GM23338 (cell line): Measurements from ENCODE around the gene UGT1A10. TPM values are rescaled to one million over a fixed set of nuclear protein-coding genes. Genes with fewer than 3 reads are reported as not detected.

Experiments used
- ATAC-seq: fragments of 200-7000 bp; cut with Tn5 transposase; 3 replicates; pipeline ENCODE4 v1.9.1; 2020
- DNase-seq: peaks from one replicate; pipeline ENCODE4 v3.0.0-alpha.2; 2015; ENCODE audit warnings: low spot score
- H2AFZ ChIP-seq: fragments of 200-600 bp; sonication (generic); 2 replicates; pipeline ENCODE4 v1.8.0; 2016; ENCODE audit warnings: antibody characterized with exemption, mild to moderate bottlenecking, moderate library complexity
- H3F3A ChIP-seq: fragments of 200-600 bp; sonication (generic); replicated peaks from 2 replicates; pipeline ENCODE4 v1.8.0; 2017; ENCODE audit warnings: antibody characterized with exemption, mixed run types, low read depth
- H3K27ac ChIP-seq: fragments of 200-600 bp; sonication (generic); 2 replicates; pipeline ENCODE4 v1.6.1; 2016; ENCODE audit warnings: low read depth
- H3K27me3 ChIP-seq: fragments of 200-600 bp; sonication (generic); 2 replicates; pipeline ENCODE4 v1.8.0; 2016; ENCODE audit warnings: mild to moderate bottlenecking, mixed run types, moderate library complexity; ENCODE audit not compliant: insufficient read depth
- H3K36me3 ChIP-seq: fragments of 200-600 bp; sonication (generic); 2 replicates; pipeline ENCODE4 v1.8.0; 2016; ENCODE audit warnings: mild to moderate bottlenecking; ENCODE audit not compliant: insufficient read depth
- H3K4me1 ChIP-seq: fragments of 200-600 bp; sonication (generic); 2 replicates; pipeline ENCODE4 v1.8.0; 2016; ENCODE audit warnings: mild to moderate bottlenecking, moderate library complexity; ENCODE audit not compliant: insufficient read depth
- H3K4me2 ChIP-seq: fragments of 200-600 bp; sonication (generic); 2 replicates; pipeline ENCODE4 v1.7.1; 2017; ENCODE audit warnings: mixed run types
- H3K4me3 ChIP-seq: fragments of 200-600 bp; sonication (generic); 2 replicates; pipeline ENCODE4 v1.6.1; 2016; ENCODE audit warnings: mixed run types
- H3K79me2 ChIP-seq: fragments of 200-600 bp; sonication (generic); replicated peaks from 2 replicates; pipeline ENCODE4 v1.8.0; 2017; ENCODE audit warnings: mild to moderate bottlenecking; ENCODE audit not compliant: insufficient read depth
- H3K9me2 ChIP-seq: fragments of 200-600 bp; sonication (generic); 2 replicates; pipeline ENCODE4 v1.8.0; 2017; ENCODE audit not compliant: insufficient read depth
- H4K20me1 ChIP-seq: fragments of 200-600 bp; sonication (generic); replicated peaks from 2 replicates; pipeline ENCODE4 v1.8.0; 2017; ENCODE audit warnings: mild to moderate bottlenecking; ENCODE audit not compliant: insufficient read depth
- H3K27ac Mint-ChIP-seq: 2 replicates; pipeline ENCODE4 v1.8.0; 2020; ENCODE audit warnings: inconsistent platforms, mild to moderate bottlenecking, moderate library complexity, mixed read lengths
- H3K27me3 Mint-ChIP-seq: 3 replicates; pipeline ENCODE4 v1.8.0; 2022; ENCODE audit warnings: low read depth, mild to moderate bottlenecking, moderate library complexity, mixed read lengths, inconsistent platforms; ENCODE audit not compliant: insufficient read depth, poor library complexity
- H3K36me3 Mint-ChIP-seq: 3 replicates; pipeline ENCODE4 v1.8.0; 2021; ENCODE audit warnings: low read depth, mild to moderate bottlenecking, inconsistent platforms, moderate library complexity, mixed read lengths
- H3K4me1 Mint-ChIP-seq: 3 replicates; pipeline ENCODE4 v1.8.0; 2020; ENCODE audit warnings: mild to moderate bottlenecking, inconsistent platforms, mixed read lengths
- H3K4me3 Mint-ChIP-seq: 3 replicates; pipeline ENCODE4 v1.8.0; 2021; ENCODE audit warnings: moderate library complexity, mild to moderate bottlenecking, inconsistent platforms, mixed read lengths
- H3K9me3 Mint-ChIP-seq: 3 replicates; pipeline ENCODE4 v1.8.0; 2020; ENCODE audit warnings: moderate library complexity, mild to moderate bottlenecking, inconsistent platforms, mixed read lengths
- CREB1 ChIP-seq: fragments of 250-450 bp; sonication (Bioruptor Pico); IDR thresholded peaks from 2 replicates; pipeline ENCODE4 v1.5.0; 2020; ENCODE audit warnings: low read depth, mild to moderate bottlenecking, moderate library complexity
- EZH2 ChIP-seq: fragments of 200-600 bp; sonication (generic); IDR thresholded peaks from one replicate; pipeline ENCODE4 v1.8.0; 2017; ENCODE audit warnings: antibody characterized with exemption, mild to moderate bottlenecking, low read depth; ENCODE audit not compliant: unreplicated experiment
- EZH2phosphoT487 ChIP-seq: fragments of 200-600 bp; sonication (generic); IDR thresholded peaks from one replicate; pipeline ENCODE4 v1.8.1; 2018; ENCODE audit warnings: antibody characterized with exemption; ENCODE audit not compliant: unreplicated experiment
- JUNB ChIP-seq: IDR thresholded peaks from one replicate; pipeline ENCODE4 v1.6.1; 2016; ENCODE audit warnings: antibody characterized with exemption; ENCODE audit not compliant: unreplicated experiment
- NANOG ChIP-seq: IDR thresholded peaks from 2 replicates; pipeline ENCODE4 v1.6.1; 2016; ENCODE audit warnings: antibody characterized with exemption, borderline replicate concordance
- POLR2AphosphoS5 ChIP-seq: IDR thresholded peaks from 2 replicates; pipeline ENCODE4 v1.6.1; 2016; ENCODE audit warnings: antibody characterized with exemption, low read depth
- ZNF114 ChIP-seq: fragments of 250-450 bp; sonication (Bioruptor Pico); IDR thresholded peaks from 2 replicates; pipeline ENCODE4 v1.5.0; 2020; ENCODE audit warnings: mild to moderate bottlenecking, moderate library complexity
- ZNF331 ChIP-seq: fragments of 250-450 bp; sonication (Bioruptor Pico); IDR thresholded peaks from 2 replicates; pipeline ENCODE4 v1.5.0; 2020; ENCODE audit warnings: low read depth, mild to moderate bottlenecking, moderate library complexity
- polyA plus RNA-seq: library from polyadenylated mRNA; unstranded; fragments of >200 nt; fragmentation: Nextera tagmentation; extraction: Ambion mirVana; gene quantifications from 2 replicates; pipeline ENCODE4 v1.2.1, GENCODE V29; 2016
- total RNA-seq: library from RNA; depleted of rRNA; stranded (reverse); fragments of >200 nt; shearing (Covaris generic); gene quantifications from 2 replicates; pipeline ENCODE4 v1.2.3, GENCODE V29; 2014
- TF ChIP-seq, protein P1 (sequence below): IDR thresholded peaks from 2 replicates; pipeline ENCODE4 v1.6.1; 2016; ENCODE audit warnings: antibody characterized with exemption
- TF ChIP-seq, protein P2 (sequence below): IDR thresholded peaks from one replicate; pipeline ENCODE4 v1.6.1; 2018; ENCODE audit warnings: antibody characterized with exemption; ENCODE audit not compliant: unreplicated experiment
- TF ChIP-seq, protein P3 (sequence below), 2 experiments: fragments of 200-600 bp in 1 of 2; sonication (generic) in 1 of 2; conservative IDR thresholded peaks; 2 replicates each; pipeline versions ENCODE4 v1.5.1 to v1.6.1; 2016 to 2017; ENCODE audit warnings: antibody characterized with exemption in 2 of 2, low read depth in 2 of 2, mild to moderate bottlenecking in 2 of 2, moderate library complexity in 1 of 2
- TF ChIP-seq, protein P4 (sequence below): fragments of 250-450 bp; sonication (Bioruptor Pico); IDR thresholded peaks from 2 replicates; pipeline ENCODE4 v1.5.0; 2020; ENCODE audit warnings: mild to moderate bottlenecking, moderate library complexity

UGT1A10 gene
- total and polyA plus RNA-seq, 2 experiments from 2014 or later, result not detected

DNA sequence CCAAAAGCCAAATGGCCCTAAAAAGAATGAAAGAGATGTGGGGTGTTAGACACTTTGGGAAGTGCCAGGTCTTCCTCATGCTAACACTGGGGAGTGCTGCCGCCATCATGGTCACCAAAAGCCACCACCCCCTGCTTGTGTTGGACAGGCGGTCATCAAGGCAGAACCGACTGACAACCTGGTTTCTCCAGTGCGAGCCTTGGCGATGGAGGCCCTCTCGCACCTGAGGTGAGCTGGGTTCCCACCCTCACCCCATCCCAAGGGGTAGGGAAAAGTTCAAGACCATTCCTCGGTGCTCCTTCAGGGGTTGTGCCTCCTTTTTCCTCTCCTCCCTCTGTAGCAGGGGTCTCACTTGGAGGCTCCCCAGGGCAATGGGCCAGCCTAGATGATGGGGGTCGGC lies 175.5 kb downstream of the UGT1A10 start (continued):
- TF ChIP-seq, protein P1, sequence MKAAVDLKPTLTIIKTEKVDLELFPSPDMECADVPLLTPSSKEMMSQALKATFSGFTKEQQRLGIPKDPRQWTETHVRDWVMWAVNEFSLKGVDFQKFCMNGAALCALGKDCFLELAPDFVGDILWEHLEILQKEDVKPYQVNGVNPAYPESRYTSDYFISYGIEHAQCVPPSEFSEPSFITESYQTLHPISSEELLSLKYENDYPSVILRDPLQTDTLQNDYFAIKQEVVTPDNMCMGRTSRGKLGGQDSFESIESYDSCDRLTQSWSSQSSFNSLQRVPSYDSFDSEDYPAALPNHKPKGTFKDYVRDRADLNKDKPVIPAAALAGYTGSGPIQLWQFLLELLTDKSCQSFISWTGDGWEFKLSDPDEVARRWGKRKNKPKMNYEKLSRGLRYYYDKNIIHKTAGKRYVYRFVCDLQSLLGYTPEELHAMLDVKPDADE, result no peak
- no peak for TF ChIP-seq EZH2phosphoT487

DNA sequence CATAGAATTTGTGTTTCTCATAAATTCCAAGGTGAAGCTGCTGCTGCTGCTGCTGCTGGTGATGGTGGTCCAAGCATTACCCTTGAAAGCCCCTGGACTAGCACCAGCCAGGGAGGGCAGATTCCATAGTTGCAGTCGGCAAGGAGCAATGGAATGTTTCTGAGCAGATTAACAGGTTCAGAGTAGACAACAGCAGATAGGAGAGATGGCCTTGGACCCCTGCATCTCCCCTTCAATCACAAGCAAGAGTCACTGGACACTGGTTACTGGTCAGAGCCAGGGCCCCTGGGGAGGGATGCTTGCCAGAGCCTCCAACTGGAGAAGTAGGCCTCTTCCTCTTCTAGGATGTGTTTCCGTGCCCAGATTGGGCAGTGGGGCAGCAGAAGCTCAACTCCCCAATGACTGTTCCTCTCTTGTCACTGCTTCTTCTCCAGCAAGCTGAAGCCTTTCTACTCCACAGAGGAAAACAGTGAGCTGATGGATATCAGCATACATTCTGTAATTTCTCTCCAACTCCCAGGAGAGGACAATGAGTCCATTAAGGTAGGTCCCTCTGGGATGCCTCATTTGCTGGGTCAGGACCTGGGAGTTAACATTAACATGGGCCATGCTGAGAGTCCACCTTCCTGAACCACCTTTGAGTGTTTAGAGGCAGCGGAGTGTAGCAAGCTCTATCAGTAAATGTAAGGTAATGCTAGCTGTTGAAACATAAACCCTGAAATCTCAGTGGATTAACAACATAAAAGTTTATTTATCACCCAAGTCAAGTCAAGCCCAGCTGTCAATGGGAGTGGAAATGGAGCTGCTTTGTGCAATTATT lies 177.2 kb downstream of the UGT1A10 start:
- Histone ChIP-seq H3F3A (no peaks in the 10 kb centered on the region), H3K9me2 (peaks cover 6% of the 10 kb centered on the region), H3K27ac (no peak overlapping the region), H3K4me2 (no peak overlapping the region), H3K79me2 (no peaks in the 10 kb centered on the region), H3K36me3 (no peaks in the 10 kb centered on the region), H3K27me3 (no peaks in the 10 kb centered on the region), H4K20me1 (no peaks in the 10 kb centered on the region), H2AFZ (no peak overlapping the region), H3K4me3 (no peak overlapping the region), H3K4me1 (no peaks in the 10 kb centered on the region)
- no peak for ATAC-seq
- peaks cover 9% of the 10 kb centered on the region for H3K27me3 Mint-ChIP-seq
- no peak for DNase-seq
- H3K4me3 Mint-ChIP-seq, result no peak overlapping the region
- H3K36me3 Mint-ChIP-seq, result no peaks in the 10 kb centered on the region
- H3K9me3 Mint-ChIP-seq, result peaks cover 5% of the 10 kb centered on the region; the same call in 2 of the 3 replicates
- H3K27ac Mint-ChIP-seq, result no peak overlapping the region
- H3K4me1 Mint-ChIP-seq, result no peaks in the 10 kb centered on the region
- TF ChIP-seq CREB1 (CRISPR knock-in tag) (no peak), POLR2AphosphoS5 (no peak), EZH2phosphoT487 (no peak), JUNB (no peak), EZH2 (no peak), NANOG (no peak), ZNF114 (CRISPR knock-in tag) (no peak), ZNF331 (CRISPR knock-in tag) (no peak)
- TF ChIP-seq, protein P2, sequence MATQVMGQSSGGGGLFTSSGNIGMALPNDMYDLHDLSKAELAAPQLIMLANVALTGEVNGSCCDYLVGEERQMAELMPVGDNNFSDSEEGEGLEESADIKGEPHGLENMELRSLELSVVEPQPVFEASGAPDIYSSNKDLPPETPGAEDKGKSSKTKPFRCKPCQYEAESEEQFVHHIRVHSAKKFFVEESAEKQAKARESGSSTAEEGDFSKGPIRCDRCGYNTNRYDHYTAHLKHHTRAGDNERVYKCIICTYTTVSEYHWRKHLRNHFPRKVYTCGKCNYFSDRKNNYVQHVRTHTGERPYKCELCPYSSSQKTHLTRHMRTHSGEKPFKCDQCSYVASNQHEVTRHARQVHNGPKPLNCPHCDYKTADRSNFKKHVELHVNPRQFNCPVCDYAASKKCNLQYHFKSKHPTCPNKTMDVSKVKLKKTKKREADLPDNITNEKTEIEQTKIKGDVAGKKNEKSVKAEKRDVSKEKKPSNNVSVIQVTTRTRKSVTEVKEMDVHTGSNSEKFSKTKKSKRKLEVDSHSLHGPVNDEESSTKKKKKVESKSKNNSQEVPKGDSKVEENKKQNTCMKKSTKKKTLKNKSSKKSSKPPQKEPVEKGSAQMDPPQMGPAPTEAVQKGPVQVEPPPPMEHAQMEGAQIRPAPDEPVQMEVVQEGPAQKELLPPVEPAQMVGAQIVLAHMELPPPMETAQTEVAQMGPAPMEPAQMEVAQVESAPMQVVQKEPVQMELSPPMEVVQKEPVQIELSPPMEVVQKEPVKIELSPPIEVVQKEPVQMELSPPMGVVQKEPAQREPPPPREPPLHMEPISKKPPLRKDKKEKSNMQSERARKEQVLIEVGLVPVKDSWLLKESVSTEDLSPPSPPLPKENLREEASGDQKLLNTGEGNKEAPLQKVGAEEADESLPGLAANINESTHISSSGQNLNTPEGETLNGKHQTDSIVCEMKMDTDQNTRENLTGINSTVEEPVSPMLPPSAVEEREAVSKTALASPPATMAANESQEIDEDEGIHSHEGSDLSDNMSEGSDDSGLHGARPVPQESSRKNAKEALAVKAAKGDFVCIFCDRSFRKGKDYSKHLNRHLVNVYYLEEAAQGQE, result no peak
- TF ChIP-seq, protein P3, sequence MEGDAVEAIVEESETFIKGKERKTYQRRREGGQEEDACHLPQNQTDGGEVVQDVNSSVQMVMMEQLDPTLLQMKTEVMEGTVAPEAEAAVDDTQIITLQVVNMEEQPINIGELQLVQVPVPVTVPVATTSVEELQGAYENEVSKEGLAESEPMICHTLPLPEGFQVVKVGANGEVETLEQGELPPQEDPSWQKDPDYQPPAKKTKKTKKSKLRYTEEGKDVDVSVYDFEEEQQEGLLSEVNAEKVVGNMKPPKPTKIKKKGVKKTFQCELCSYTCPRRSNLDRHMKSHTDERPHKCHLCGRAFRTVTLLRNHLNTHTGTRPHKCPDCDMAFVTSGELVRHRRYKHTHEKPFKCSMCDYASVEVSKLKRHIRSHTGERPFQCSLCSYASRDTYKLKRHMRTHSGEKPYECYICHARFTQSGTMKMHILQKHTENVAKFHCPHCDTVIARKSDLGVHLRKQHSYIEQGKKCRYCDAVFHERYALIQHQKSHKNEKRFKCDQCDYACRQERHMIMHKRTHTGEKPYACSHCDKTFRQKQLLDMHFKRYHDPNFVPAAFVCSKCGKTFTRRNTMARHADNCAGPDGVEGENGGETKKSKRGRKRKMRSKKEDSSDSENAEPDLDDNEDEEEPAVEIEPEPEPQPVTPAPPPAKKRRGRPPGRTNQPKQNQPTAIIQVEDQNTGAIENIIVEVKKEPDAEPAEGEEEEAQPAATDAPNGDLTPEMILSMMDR (conservative IDR thresholded peaks at IDR 0.05; ENCODE audit: low read depth in 2 of 2), result no peak
- TF ChIP-seq, protein P4, sequence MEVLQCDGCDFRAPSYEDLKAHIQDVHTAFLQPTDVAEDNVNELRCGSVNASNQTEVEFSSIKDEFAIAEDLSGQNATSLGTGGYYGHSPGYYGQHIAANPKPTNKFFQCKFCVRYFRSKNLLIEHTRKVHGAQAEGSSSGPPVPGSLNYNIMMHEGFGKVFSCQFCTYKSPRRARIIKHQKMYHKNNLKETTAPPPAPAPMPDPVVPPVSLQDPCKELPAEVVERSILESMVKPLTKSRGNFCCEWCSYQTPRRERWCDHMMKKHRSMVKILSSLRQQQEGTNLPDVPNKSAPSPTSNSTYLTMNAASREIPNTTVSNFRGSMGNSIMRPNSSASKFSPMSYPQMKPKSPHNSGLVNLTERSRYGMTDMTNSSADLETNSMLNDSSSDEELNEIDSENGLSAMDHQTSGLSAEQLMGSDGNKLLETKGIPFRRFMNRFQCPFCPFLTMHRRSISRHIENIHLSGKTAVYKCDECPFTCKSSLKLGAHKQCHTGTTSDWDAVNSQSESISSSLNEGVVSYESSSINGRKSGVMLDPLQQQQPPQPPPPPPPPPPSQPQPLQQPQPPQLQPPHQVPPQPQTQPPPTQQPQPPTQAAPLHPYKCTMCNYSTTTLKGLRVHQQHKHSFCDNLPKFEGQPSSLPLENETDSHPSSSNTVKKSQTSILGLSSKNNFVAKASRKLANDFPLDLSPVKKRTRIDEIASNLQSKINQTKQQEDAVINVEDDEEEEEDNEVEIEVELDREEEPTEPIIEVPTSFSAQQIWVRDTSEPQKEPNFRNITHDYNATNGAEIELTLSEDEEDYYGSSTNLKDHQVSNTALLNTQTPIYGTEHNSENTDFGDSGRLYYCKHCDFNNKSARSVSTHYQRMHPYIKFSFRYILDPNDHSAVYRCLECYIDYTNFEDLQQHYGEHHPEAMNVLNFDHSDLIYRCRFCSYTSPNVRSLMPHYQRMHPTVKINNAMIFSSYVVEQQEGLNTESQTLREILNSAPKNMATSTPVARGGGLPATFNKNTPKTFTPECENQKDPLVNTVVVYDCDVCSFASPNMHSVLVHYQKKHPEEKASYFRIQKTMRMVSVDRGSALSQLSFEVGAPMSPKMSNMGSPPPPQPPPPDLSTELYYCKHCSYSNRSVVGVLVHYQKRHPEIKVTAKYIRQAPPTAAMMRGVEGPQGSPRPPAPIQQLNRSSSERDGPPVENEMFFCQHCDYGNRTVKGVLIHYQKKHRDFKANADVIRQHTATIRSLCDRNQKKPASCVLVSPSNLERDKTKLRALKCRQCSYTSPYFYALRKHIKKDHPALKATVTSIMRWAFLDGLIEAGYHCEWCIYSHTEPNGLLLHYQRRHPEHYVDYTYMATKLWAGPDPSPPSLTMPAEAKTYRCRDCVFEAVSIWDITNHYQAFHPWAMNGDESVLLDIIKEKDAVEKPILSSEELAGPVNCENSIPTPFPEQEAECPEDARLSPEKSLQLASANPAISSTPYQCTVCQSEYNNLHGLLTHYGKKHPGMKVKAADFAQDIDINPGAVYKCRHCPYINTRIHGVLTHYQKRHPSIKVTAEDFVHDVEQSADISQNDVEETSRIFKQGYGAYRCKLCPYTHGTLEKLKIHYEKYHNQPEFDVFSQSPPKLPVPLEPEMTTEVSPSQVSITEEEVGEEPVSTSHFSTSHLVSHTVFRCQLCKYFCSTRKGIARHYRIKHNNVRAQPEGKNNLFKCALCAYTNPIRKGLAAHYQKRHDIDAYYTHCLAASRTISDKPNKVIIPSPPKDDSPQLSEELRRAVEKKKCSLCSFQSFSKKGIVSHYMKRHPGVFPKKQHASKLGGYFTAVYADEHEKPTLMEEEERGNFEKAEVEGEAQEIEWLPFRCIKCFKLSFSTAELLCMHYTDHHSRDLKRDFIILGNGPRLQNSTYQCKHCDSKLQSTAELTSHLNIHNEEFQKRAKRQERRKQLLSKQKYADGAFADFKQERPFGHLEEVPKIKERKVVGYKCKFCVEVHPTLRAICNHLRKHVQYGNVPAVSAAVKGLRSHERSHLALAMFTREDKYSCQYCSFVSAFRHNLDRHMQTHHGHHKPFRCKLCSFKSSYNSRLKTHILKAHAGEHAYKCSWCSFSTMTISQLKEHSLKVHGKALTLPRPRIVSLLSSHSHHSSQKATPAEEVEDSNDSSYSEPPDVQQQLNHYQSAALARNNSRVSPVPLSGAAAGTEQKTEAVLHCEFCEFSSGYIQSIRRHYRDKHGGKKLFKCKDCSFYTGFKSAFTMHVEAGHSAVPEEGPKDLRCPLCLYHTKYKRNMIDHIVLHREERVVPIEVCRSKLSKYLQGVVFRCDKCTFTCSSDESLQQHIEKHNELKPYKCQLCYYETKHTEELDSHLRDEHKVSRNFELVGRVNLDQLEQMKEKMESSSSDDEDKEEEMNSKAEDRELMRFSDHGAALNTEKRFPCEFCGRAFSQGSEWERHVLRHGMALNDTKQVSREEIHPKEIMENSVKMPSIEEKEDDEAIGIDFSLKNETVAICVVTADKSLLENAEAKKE (CRISPR knock-in tag), result no peak
